MCF 10A (cell line): ENCODE results near the gene FRS3. TPM values are rescaled to one million over a fixed set of nuclear protein-coding genes. Genes with fewer than 3 reads are reported as not detected.
"Not testable (repeated sequence)": the region's sequence is repeated elsewhere in the genome, so short reads cannot be mapped to it uniquely, and the experiment has no call there.

Experiments
- BruUV-seq: library from RNA; stranded (reverse); fragments of 400-500 nt; replicated peaks from 2 replicates; lab custom pipeline; 2021; lab: Mats Ljungman, UMichigan
- CTCF ChIA-PET: fragments of 300-600 bp; sonication (Branson Sonifier 250); formaldehyde crosslinking; extraction: SDS; loops from one replicate; lab custom pipeline; 2021; ENCODE audit warnings: antibody characterized with exemption, inconsistent platforms; lab: Yijun Ruan, JAX
- POLR2A ChIA-PET: fragments of 300-600, 350-650 bp; sonication (Branson Sonifier 250); formaldehyde crosslinking; extraction: SDS; loops from one replicate; lab custom pipeline; 2020; ENCODE audit warnings: antibody characterized with exemption, inconsistent platforms; lab: Yijun Ruan, JAX
- DNase-seq: peaks from one replicate; pipeline ENCODE4 v3.0.0-alpha.2; 2018; ENCODE audit not compliant: unreplicated experiment
- H3K27ac Mint-ChIP-seq: one replicate; pipeline ENCODE4 v1.8.0; 2022; ENCODE audit warnings: mild to moderate bottlenecking, low read depth, mixed read lengths; ENCODE audit not compliant: unreplicated experiment
- H3K27me3 Mint-ChIP-seq: one replicate; pipeline ENCODE4 v1.8.0; 2022; ENCODE audit warnings: mixed read lengths; ENCODE audit not compliant: insufficient read depth, unreplicated experiment
- H3K36me3 Mint-ChIP-seq: one replicate; pipeline ENCODE4 v1.8.0; 2022; ENCODE audit warnings: mild to moderate bottlenecking, moderate library complexity, mixed read lengths; ENCODE audit not compliant: insufficient read depth, unreplicated experiment
- H3K4me1 Mint-ChIP-seq: one replicate; pipeline ENCODE4 v1.8.0; 2022; ENCODE audit warnings: mixed read lengths; ENCODE audit not compliant: insufficient read depth, unreplicated experiment
- H3K4me3 Mint-ChIP-seq: one replicate; pipeline ENCODE4 v1.8.0; 2022; ENCODE audit warnings: mild to moderate bottlenecking, moderate library complexity, mixed read lengths; ENCODE audit not compliant: unreplicated experiment
- H3K9me3 Mint-ChIP-seq: one replicate; pipeline ENCODE4 v1.8.0; 2022; ENCODE audit warnings: mixed read lengths; ENCODE audit not compliant: unreplicated experiment
- intact Hi-C: fragments of 100-400 bp; cut with micrococcal nuclease; formaldehyde crosslinking; loops from 2 replicates; pipeline ENCODE4 v1.14.1; 2022
- total RNA-seq: library from RNA; stranded (reverse); gene quantifications from 2 replicates; pipeline ENCODE4 v1.2.3, GENCODE V29; 2022
- TF ChIP-seq, protein P1 (sequence below): fragments of 200-600 bp; IDR thresholded peaks from one replicate; pipeline ENCODE4 v1.8.0; 2022; ENCODE audit warnings: antibody characterized with exemption, mild to moderate bottlenecking; ENCODE audit not compliant: unreplicated experiment

Gene FRS3
- total RNA-seq, 1 experiment from 2014 or later = 3.9 TPM

DNA sequence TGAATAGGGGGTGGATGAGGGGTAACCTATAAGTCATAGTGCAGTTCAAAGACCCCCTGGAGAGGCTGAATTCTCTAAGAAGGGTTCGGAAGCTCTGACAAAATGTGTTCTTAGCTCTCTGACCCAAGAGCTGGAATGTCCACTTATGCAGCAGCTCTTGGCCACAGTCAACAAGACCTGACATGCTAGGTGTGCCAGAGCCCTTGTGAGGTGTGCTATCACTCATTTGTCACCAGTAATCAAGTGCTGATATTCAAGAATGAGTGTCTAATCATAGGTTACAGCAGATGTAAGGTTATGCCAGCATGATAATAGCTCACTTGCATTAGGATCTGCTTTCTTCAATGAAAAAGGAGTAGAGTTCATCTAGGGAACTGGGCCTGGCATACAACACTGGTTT, 35.9 kb upstream of the FRS3 start:
- TF ChIP-seq, protein P1, sequence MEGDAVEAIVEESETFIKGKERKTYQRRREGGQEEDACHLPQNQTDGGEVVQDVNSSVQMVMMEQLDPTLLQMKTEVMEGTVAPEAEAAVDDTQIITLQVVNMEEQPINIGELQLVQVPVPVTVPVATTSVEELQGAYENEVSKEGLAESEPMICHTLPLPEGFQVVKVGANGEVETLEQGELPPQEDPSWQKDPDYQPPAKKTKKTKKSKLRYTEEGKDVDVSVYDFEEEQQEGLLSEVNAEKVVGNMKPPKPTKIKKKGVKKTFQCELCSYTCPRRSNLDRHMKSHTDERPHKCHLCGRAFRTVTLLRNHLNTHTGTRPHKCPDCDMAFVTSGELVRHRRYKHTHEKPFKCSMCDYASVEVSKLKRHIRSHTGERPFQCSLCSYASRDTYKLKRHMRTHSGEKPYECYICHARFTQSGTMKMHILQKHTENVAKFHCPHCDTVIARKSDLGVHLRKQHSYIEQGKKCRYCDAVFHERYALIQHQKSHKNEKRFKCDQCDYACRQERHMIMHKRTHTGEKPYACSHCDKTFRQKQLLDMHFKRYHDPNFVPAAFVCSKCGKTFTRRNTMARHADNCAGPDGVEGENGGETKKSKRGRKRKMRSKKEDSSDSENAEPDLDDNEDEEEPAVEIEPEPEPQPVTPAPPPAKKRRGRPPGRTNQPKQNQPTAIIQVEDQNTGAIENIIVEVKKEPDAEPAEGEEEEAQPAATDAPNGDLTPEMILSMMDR = no peak
- H3K27ac Mint-ChIP-seq = no peak overlapping the region
- POLR2A ChIA-PET = interaction anchor here (0.9 to 1.0 kb wide), 2 partner anchors 22 to 80 kb away, joined by 3 read pairs; no protein-coding TSS in a partner anchor
- H3K9me3 Mint-ChIP-seq = no peaks in the 10 kb centered on the region
- no TSS peak for BruUV-seq
- H3K27me3 Mint-ChIP-seq = no peaks in the 10 kb centered on the region
- DNase-seq = no peak
- H3K4me3 Mint-ChIP-seq = no peak overlapping the region
- CTCF ChIA-PET = interaction anchor here (0.7 to 2.3 kb wide), 3 partner anchors 14 to 106 kb away, joined by 3 to 9 read pairs (median 4); partner anchors contain the start of genes BYSL and MED20
- H3K36me3 Mint-ChIP-seq = no peaks in the 10 kb centered on the region
- intact Hi-C loops = no loop called here
- peaks cover 7% of the 10 kb centered on the region for H3K4me1 Mint-ChIP-seq

DNA sequence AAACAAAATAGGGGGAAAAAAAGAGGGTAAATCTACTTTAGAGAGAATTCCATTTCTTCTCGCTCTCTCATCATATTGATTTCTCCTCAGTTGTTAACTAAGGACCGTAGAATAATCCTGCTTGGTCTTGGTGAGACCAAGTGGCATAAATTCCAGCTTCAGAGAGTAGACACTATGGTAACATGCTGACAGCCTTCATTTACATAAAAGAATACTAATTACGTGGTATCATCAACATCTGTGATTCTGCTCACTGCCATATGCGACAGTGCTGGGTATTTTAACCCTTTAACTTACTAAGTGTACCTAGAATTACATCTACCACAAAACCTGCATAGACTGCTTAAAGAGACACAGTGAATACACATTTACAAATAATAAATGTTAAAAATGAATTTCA, 34.9 kb upstream of the FRS3 start:
- no peak for DNase-seq
- no peak overlapping the region for H3K27ac Mint-ChIP-seq
- peaks cover 7% of the 10 kb centered on the region for H3K4me1 Mint-ChIP-seq
- CTCF ChIA-PET = interaction anchor here (0.6 to 0.7 kb wide), 2 partner anchors 13 to 24 kb away, joined by 3 to 7 read pairs; no protein-coding TSS in a partner anchor
- intact Hi-C loops = no loop called here
- POLR2A ChIA-PET = interaction anchor here (0.9 to 1.4 kb wide), 4 partner anchors 13 to 120 kb away, joined by 3 to 4 read pairs (median 3); no protein-coding TSS in a partner anchor
- BruUV-seq = no TSS peak
- no peaks in the 10 kb centered on the region for H3K9me3 Mint-ChIP-seq
- H3K4me3 Mint-ChIP-seq = no peak overlapping the region
- H3K36me3 Mint-ChIP-seq = no peaks in the 10 kb centered on the region
- no peaks in the 10 kb centered on the region for H3K27me3 Mint-ChIP-seq
- TF ChIP-seq, protein P1 = no peak

DNA sequence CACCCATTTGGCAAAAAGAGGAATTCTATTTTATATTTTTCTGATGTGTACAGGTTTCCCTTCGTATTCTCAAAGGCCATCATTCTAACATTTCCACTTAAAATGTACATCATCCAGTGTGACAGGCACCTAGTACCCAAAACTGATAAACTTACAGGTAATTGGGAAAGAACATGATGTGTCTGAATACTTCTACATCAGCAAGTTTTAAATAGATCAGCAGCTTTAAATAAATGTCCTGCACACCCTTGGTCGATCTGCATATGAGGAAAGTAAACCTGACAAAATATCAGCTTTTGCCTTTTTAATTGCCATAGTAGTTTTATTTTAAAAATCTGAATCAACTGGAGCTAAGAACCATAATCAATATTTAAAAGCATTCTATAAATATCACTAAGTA, 34.3 kb upstream of the FRS3 start:
- ChIA-PET POLR2A (interaction anchor here (0.5 to 1.6 kb wide), 8 partner anchors 12 to 466 kb away, joined by 3 to 6 read pairs (median 3); partner anchors contain the start of gene TOMM6), CTCF (no interaction called here)
- Mint-ChIP-seq H3K9me3 (no peaks in the 10 kb centered on the region), H3K4me3 (no peak overlapping the region), H3K27me3 (no peaks in the 10 kb centered on the region), H3K27ac (no peak overlapping the region), H3K4me1 (peaks cover 7% of the 10 kb centered on the region), H3K36me3 (no peaks in the 10 kb centered on the region)
- BruUV-seq = no TSS peak
- DNase-seq = no peak
- TF ChIP-seq, protein P1 = no peak
- intact Hi-C loops = no loop called here

GRCh38 chr6:41813469-41813868, 33.8 kb upstream of the FRS3 start:
- BruUV-seq = no TSS peak
- no peaks in the 10 kb centered on the region for H3K27me3 Mint-ChIP-seq
- CTCF ChIA-PET = interaction anchor here (0.6 kb wide), 1 partner anchor 15 kb away, joined by 3 read pairs; no protein-coding TSS in a partner anchor

DNA sequence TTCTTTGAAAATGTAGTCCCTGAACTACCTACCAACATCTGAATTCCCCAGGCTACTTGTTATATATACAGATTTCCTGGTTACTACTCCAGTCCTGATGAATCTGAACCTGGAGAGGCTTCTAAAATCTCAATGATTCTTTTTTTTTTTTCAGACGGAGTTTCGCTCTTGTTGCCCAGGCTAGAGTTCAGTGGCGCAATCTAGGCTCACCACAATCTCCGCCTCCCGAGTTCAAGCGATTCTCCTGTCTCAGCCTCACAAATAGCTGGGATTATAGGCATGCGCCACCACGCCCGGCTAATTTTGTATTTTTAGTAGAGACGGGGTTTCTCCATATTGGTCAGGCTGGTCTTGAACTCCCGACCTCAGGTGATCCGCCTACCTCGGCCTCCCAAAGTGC, 32.2 kb upstream of the FRS3 start:
- BruUV-seq, H3K27me3 Mint-ChIP-seq, H3K4me3 Mint-ChIP-seq, H3K27ac Mint-ChIP-seq, CTCF ChIA-PET, H3K4me1 Mint-ChIP-seq, POLR2A ChIA-PET, H3K9me3 Mint-ChIP-seq, DNase-seq, intact Hi-C loops, H3K36me3 Mint-ChIP-seq: not testable (repeated sequence)

More at GRCh38 chr6:41813469-41813868, 33.8 kb upstream of the FRS3 start:
- Mint-ChIP-seq H3K27ac (no peak overlapping the region), H3K9me3 (no peaks in the 10 kb centered on the region), H3K4me1 (peaks cover 7% of the 10 kb centered on the region), H3K36me3 (no peaks in the 10 kb centered on the region), H3K4me3 (no peak overlapping the region)
- TF ChIP-seq, protein P1 = no peak
- DNase-seq = no peak
- intact Hi-C loops = no loop called here
- POLR2A ChIA-PET = interaction anchor here (0.6 to 1.6 kb wide), 5 partner anchors 12 to 256 kb away, joined by 3 to 6 read pairs (median 3); partner anchors contain the start of gene TOMM6
